GM21529 (cell line): ENCODE measurements around the gene KRTDAP.
"Not testable (repeated sequence)": the region's sequence is repeated elsewhere in the genome, so short reads cannot be mapped to it uniquely, and the experiment has no call there.

Experiments used
- ATAC-seq: cut with Tn5 transposase; IDR thresholded peaks from one replicate; pipeline ENCODE4 v1.9.1; 2021; ENCODE audit not compliant: unreplicated experiment

KRTDAP gene

GRCh38 chr19:35487656-35488182 is 2.5 kb downstream of the KRTDAP start:
- ATAC-seq: no peak

GRCh38 chr19:35486268-35486708 is 4.0 kb downstream of the KRTDAP start:
- no peak for ATAC-seq

GRCh38 chr19:35484252-35485036 is 5.8 kb downstream of the KRTDAP start:
- ATAC-seq: peak; percentile 83

- ATAC-seq: no peak
Observed at GRCh38 chr19:35483089-35483488, 7.2 kb downstream of the KRTDAP start.

- no peak for ATAC-seq
Observed at GRCh38 chr19:35478794-35479677, 11.2 kb downstream of the KRTDAP start.

GRCh38 chr19:35476149-35476548 is 14.1 kb downstream of the KRTDAP start:
- no peak for ATAC-seq

GRCh38 chr19:35474594-35474993 is 15.7 kb downstream of the KRTDAP start:
- ATAC-seq: not testable (repeated sequence)

- ATAC-seq: no peak
Observed at GRCh38 chr19:35474104-35474503, 16.2 kb downstream of the KRTDAP start.

- ATAC-seq: no peak
Observed at GRCh38 chr19:35471946-35472345, 18.3 kb downstream of the KRTDAP start.

- ATAC-seq: not testable (repeated sequence)
Observed at GRCh38 chr19:35471075-35471474, 19.2 kb downstream of the KRTDAP start.

GRCh38 chr19:35470128-35470527 is 20.1 kb downstream of the KRTDAP start:
- no peak for ATAC-seq

GRCh38 chr19:35468637-35469036 is 21.6 kb downstream of the KRTDAP start:
- ATAC-seq: peak; percentile 76

- no peak for ATAC-seq
Observed at GRCh38 chr19:35466259-35466658, 24.0 kb downstream of the KRTDAP start.

- not testable (repeated sequence) for ATAC-seq
Observed at GRCh38 chr19:35462956-35463355, 27.3 kb downstream of the KRTDAP start.

- peak; percentile 47 for ATAC-seq
Observed at GRCh38 chr19:35462476-35462953, 27.7 kb downstream of the KRTDAP start.

- ATAC-seq: not testable (repeated sequence)
Observed at GRCh38 chr19:35461788-35462187, 28.5 kb downstream of the KRTDAP start.

GRCh38 chr19:35461060-35461459 is 29.2 kb downstream of the KRTDAP start:
- ATAC-seq: no peak

GRCh38 chr19:35460608-35461007 is 29.7 kb downstream of the KRTDAP start:
- no peak for ATAC-seq

GRCh38 chr19:35459414-35460082 is 30.7 kb downstream of the KRTDAP start:
- ATAC-seq: no peak

- peak; percentile 36 for ATAC-seq
Observed at GRCh38 chr19:35458731-35459391, 31.4 kb downstream of the KRTDAP start.
